HEK293T (cell line): ENCODE results near the gene CEACAM21.

Experiments used
- CTCF ChIA-PET: fragments of 350-600 bp; formaldehyde crosslinking; extraction: SDS; loops from one replicate; lab custom pipeline; 2021; ENCODE audit warnings: antibody characterized with exemption, inconsistent platforms; lab: Yijun Ruan, JAX
- POLR2A ChIA-PET: fragments of 350-600 bp; formaldehyde crosslinking; extraction: SDS; loops from one replicate; lab custom pipeline; 2020; ENCODE audit warnings: antibody characterized with exemption, inconsistent platforms; lab: Yijun Ruan, JAX
- DNase-seq: peaks from one replicate; pipeline ENCODE4 v3.0.0; 2012; ENCODE audit warnings: mixed read lengths; ENCODE audit errors: extremely low spot score
- ARNT ChIP-seq: fragments of 450-650 bp; IDR thresholded peaks from 2 replicates; pipeline ENCODE4 v1.6.1; 2017; ENCODE audit warnings: mild to moderate bottlenecking
- BHLHE40 ChIP-seq: fragments of 450-650 bp; IDR thresholded peaks from 2 replicates; pipeline ENCODE4 v1.6.1; 2016; ENCODE audit warnings: mild to moderate bottlenecking, moderate library complexity, borderline replicate concordance
- CTBP1 ChIP-seq: fragments of 450-650 bp; IDR thresholded peaks from 2 replicates; pipeline ENCODE4 v1.6.1; 2016; ENCODE audit warnings: borderline replicate concordance
- ELF4 ChIP-seq: fragments of 450-650 bp; IDR thresholded peaks from 2 replicates; pipeline ENCODE4 v1.6.1; 2017; ENCODE audit warnings: antibody characterized with exemption
- FOXA1 ChIP-seq: fragments of 450-650 bp; IDR thresholded peaks from 2 replicates; pipeline ENCODE4 v1.6.1; 2016; ENCODE audit warnings: mild to moderate bottlenecking
- FOXK2 ChIP-seq: fragments of 450-650 bp; IDR thresholded peaks from 2 replicates; pipeline ENCODE4 v1.6.1; 2016; ENCODE audit warnings: mild to moderate bottlenecking
- FOXM1 ChIP-seq: fragments of 450-650 bp; IDR thresholded peaks from 2 replicates; pipeline ENCODE4 v1.6.1; 2017; ENCODE audit warnings: mild to moderate bottlenecking, borderline replicate concordance
- HDGF ChIP-seq: fragments of 450-650 bp; IDR thresholded peaks from 2 replicates; pipeline ENCODE4 v1.6.1; 2017; ENCODE audit warnings: antibody characterized with exemption, borderline replicate concordance
- L3MBTL2 ChIP-seq: fragments of 450-650 bp; conservative IDR thresholded peaks from 2 replicates; pipeline ENCODE4 v1.6.1; 2016; ENCODE audit warnings: mild to moderate bottlenecking
- LEF1 ChIP-seq: fragments of 450-650 bp; IDR thresholded peaks from 2 replicates; pipeline ENCODE4 v1.6.1; 2017; ENCODE audit warnings: mild to moderate bottlenecking, borderline replicate concordance
- NFRKB ChIP-seq: fragments of 450-650 bp; IDR thresholded peaks from 2 replicates; pipeline ENCODE4 v1.6.1; 2016; ENCODE audit warnings: mild to moderate bottlenecking, moderate library complexity
- PKNOX1 ChIP-seq: fragments of 450-650 bp; IDR thresholded peaks from 2 replicates; pipeline ENCODE4 v1.6.1; 2016
- SP1 ChIP-seq: fragments of 450-650 bp; IDR thresholded peaks from 2 replicates; pipeline ENCODE4 v1.6.1; 2017
- SUZ12 ChIP-seq: fragments of 450-650 bp; IDR thresholded peaks from 2 replicates; pipeline ENCODE4 v1.6.1; 2016; ENCODE audit warnings: mild to moderate bottlenecking
- TARDBP ChIP-seq: fragments of 450-650 bp; IDR thresholded peaks from 2 replicates; pipeline ENCODE4 v1.6.1; 2016
- ZNF384 ChIP-seq: fragments of 450-650 bp; IDR thresholded peaks from 2 replicates; pipeline ENCODE4 v1.6.1; 2016

Gene CEACAM21

GRCh38 chr19:41530761-41531301 lies 45.1 kb upstream of the CEACAM21 start:
- ChIA-PET CTCF (interaction anchor here (1.6 kb wide), 1 partner anchor 82 kb away, joined by 4 read pairs; no protein-coding TSS in a partner anchor), POLR2A (no interaction called here)
- DNase-seq, result no peak
- TF ChIP-seq TARDBP (no peak), ARNT (no peak), SUZ12 (no peak), FOXK2 (no peak), LEF1 (no peak), NFRKB (no peak), SP1 (no peak), HDGF (no peak), L3MBTL2 (no peak), ELF4 (no peak)

DNA sequence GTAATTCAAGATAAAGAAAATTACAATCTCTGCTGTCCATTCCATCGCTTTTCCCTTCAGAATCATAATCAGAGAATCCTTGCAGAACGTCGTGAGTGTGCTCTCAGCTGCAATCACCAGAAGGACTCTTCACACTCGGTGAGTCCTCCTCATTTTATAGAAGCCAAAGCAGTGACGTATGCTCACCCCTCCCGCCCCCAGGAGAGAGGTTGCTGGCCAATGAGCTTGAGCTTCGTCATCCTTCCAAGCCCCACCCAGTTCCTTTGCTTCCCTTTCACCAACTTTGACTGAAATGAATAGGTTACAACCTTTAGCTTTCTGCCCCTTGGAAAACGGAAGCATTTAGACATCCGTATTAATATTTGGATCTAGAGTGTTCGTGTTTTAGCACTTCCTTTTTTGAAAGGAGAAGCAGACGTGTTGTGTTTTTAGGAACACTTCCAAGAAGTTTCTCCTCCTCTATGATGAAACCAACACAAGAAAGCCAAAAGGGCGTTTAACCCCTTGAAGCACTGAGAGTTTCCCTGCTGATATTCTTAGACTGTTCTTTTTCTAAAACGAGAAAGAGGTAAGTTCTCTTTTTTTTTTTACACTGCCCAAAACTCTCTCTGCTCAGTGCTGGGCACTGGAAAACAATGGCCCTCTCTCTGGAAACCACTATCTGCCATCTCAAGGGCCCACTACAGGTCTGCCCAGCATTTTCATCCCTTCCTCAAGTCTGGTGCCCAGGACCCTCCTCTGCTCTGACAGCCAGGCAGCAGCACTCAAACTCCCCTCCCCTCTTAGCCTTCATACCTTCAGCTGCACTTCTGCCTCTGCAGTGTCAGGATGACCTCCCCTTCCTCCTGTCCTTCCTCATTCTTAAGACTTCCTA lies 44.3 kb upstream of the CEACAM21 start:
- CTCF ChIA-PET, result no interaction called here

DNA sequence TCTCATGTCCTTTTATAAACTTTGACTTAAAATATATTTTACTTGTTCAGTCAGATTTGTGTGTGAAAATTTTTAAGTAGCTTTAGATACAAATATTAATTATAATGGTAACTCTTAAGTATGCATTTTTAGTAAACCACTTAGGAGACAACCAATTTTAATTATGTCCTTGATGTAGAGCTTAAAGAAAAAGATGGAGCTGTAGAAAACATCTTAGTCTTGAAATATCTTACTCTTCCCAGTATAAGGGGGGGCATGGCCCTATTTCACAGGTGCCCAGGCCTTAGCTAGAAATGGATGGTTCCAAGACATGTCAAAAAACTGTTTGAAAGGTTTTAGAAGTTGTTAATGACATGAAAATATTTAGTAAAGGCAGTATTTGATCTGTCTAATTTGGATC lies 43.4 kb upstream of the CEACAM21 start:
- no peak for TF ChIP-seq ELF4
- no peak for TF ChIP-seq SUZ12
- TF ChIP-seq HDGF, result no peak
- no peak for DNase-seq
- CTCF ChIA-PET, result no interaction called here
- POLR2A ChIA-PET, result no interaction called here

More for the DNA sequence above, 44.3 kb upstream of the CEACAM21 start:
- peak; percentile 52 for DNase-seq
- TF ChIP-seq FOXA1, result no peak
- POLR2A ChIA-PET, result no interaction called here

- no peak for DNase-seq
- CTCF ChIA-PET, result no interaction called here
- POLR2A ChIA-PET, result no interaction called here
- TF ChIP-seq SP1, result no peak
- TF ChIP-seq CTBP1, result no peak
- no peak for TF ChIP-seq FOXK2
- TF ChIP-seq PKNOX1, result no peak
- TF ChIP-seq FOXA1, result no peak
- no peak for TF ChIP-seq BHLHE40
- no peak for TF ChIP-seq FOXM1
- no peak for TF ChIP-seq LEF1
Measured at GRCh38 chr19:41533671-41534215, 42.2 kb upstream of the CEACAM21 start.

- TF ChIP-seq SUZ12 (no peak), FOXK2 (no peak), FOXA1 (no peak), L3MBTL2 (no peak), ARNT (no peak), LEF1 (no peak), HDGF (no peak), TARDBP (no peak), CTBP1 (no peak), FOXM1 (no peak), SP1 (no peak), BHLHE40 (no peak), NFRKB (no peak), PKNOX1 (no peak), ZNF384 (no peak), ELF4 (no peak)
- DNase-seq, result no peak
- POLR2A ChIA-PET, result no interaction called here
- CTCF ChIA-PET, result no interaction called here
Measured at GRCh38 chr19:41535029-41535622, 40.8 kb upstream of the CEACAM21 start.

- DNase-seq, result no peak
- TF ChIP-seq ZNF384 (no peak), BHLHE40 (no peak), FOXM1 (no peak), HDGF (no peak), SP1 (no peak), ELF4 (no peak), PKNOX1 (no peak), L3MBTL2 (no peak), FOXK2 (no peak)
- CTCF ChIA-PET, result no interaction called here
- POLR2A ChIA-PET, result no interaction called here
Measured at GRCh38 chr19:41537789-41538188, 38.2 kb upstream of the CEACAM21 start.
